Measurements from ENCODE around the gene FABP7.
"Not testable (repeated sequence)": the region's sequence is repeated elsewhere in the genome, so short reads cannot be mapped to it uniquely, and the experiment has no call there.

FABP7 gene

GRCh38 chr6:122779667-122780066 lies at the start of gene FABP7:
Gene FABP7, plus strand, starts transcription at chr6:122779716. Its CDS starts 79 bp downstream, at chr6:122779795.
- no peak for DNase-seq

GRCh38 chr6:122730334-122730733 lies 49.2 kb upstream of the FABP7 start:
- no peak for DNase-seq

- DNase-seq, result peak; percentile 31
Observed at GRCh38 chr6:122730775-122731386, 48.6 kb upstream of the FABP7 start.

GRCh38 chr6:122733259-122733658 lies 46.3 kb upstream of the FABP7 start:
- no peak for DNase-seq

GRCh38 chr6:122734529-122735395 lies 44.8 kb upstream of the FABP7 start:
- no peak for DNase-seq

- no peak for DNase-seq
Observed at GRCh38 chr6:122735582-122735981, 43.9 kb upstream of the FABP7 start.

- no peak for DNase-seq
Observed at GRCh38 chr6:122736163-122736562, 43.4 kb upstream of the FABP7 start.

GRCh38 chr6:122736616-122737015 lies 42.9 kb upstream of the FABP7 start:
- no peak for DNase-seq

- no peak for DNase-seq
Observed at GRCh38 chr6:122740091-122740490, 39.4 kb upstream of the FABP7 start.

- no peak for DNase-seq
Observed at GRCh38 chr6:122740936-122741335, 38.6 kb upstream of the FABP7 start.

GRCh38 chr6:122744247-122744646 lies 35.3 kb upstream of the FABP7 start:
- not testable (repeated sequence) for DNase-seq

- not testable (repeated sequence) for DNase-seq
Observed at GRCh38 chr6:122744856-122745255, 34.7 kb upstream of the FABP7 start.

- no peak for DNase-seq
Observed at GRCh38 chr6:122746688-122747087, 32.8 kb upstream of the FABP7 start.

- no peak for DNase-seq
Observed at GRCh38 chr6:122747573-122747972, 31.9 kb upstream of the FABP7 start.

- DNase-seq, result not testable (repeated sequence)
Observed at GRCh38 chr6:122748945-122749344, 30.6 kb upstream of the FABP7 start.

GRCh38 chr6:122749451-122750050 lies 30.0 kb upstream of the FABP7 start:
- no peak for DNase-seq

GRCh38 chr6:122751326-122751725 lies 28.2 kb upstream of the FABP7 start:
- no peak for DNase-seq

- DNase-seq, result no peak
Observed at GRCh38 chr6:122752459-122752858, 27.1 kb upstream of the FABP7 start.

GRCh38 chr6:122753000-122753687 lies 26.4 kb upstream of the FABP7 start:
- DNase-seq, result no peak

GRCh38 chr6:122753688-122754056 lies 25.8 kb upstream of the FABP7 start:
- DNase-seq, result no peak

- no peak for DNase-seq
Observed at GRCh38 chr6:122754191-122754731, 25.3 kb upstream of the FABP7 start.

GRCh38 chr6:122755901-122756300 lies 23.6 kb upstream of the FABP7 start:
- DNase-seq, result no peak

GRCh38 chr6:122758927-122759334 lies 20.6 kb upstream of the FABP7 start:
- DNase-seq, result no peak

Data from activated CD4-positive, alpha-beta T cell treated with anti-CD3 and anti-CD28 coated beads, Interleukin-2, Interleukin-6, amounts not matched to agents 100 ng/mL and 50 ng/mL, durations not matched to agents 16 hours and 8 hours (primary cell).